ENCODE data around the gene GLUD2.
"Not testable (repeated sequence)": the region's sequence is repeated elsewhere in the genome, so short reads cannot be mapped to it uniquely, and the experiment has no call there.

GLUD2 gene

DNA sequence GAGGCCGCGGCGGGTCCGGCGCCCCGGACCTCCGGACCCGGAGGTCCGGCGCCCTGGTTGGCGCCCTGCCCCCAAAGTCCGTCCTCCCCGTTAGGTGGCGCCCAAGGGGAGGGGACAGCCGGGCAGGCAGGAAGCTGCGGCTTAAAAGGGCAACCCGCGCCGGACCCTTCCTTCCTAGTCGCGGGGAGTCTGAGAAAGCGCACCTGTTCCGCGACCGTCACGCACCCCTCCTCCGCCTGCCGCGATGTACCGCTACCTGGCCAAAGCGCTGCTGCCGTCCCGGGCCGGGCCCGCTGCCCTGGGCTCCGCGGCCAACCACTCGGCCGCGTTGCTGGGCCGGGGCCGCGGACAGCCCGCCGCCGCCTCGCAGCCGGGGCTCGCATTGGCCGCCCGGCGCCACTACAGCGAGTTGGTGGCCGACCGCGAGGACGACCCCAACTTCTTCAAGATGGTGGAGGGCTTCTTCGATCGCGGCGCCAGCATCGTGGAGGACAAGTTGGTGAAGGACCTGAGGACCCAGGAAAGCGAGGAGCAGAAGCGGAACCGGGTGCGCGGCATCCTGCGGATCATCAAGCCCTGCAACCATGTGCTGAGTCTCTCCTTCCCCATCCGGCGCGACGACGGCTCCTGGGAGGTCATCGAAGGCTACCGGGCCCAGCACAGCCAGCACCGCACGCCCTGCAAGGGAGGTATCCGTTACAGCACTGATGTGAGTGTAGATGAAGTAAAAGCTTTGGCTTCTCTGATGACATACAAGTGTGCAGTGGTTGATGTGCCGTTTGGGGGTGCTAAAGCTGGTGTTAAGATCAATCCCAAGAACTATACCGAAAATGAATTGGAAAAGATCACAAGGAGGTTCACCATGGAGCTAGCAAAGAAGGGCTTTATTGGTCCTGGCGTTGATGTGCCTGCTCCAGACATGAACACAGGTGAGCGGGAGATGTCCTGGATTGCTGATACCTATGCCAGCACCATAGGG lies at the start of gene GLUD2:
TSS of gene GLUD2 (plus strand) at position 170 of the 979 bp plus-strand sequence. CDS start at position 245, 75 bp downstream.
- TF ChIP-seq, protein P1, sequence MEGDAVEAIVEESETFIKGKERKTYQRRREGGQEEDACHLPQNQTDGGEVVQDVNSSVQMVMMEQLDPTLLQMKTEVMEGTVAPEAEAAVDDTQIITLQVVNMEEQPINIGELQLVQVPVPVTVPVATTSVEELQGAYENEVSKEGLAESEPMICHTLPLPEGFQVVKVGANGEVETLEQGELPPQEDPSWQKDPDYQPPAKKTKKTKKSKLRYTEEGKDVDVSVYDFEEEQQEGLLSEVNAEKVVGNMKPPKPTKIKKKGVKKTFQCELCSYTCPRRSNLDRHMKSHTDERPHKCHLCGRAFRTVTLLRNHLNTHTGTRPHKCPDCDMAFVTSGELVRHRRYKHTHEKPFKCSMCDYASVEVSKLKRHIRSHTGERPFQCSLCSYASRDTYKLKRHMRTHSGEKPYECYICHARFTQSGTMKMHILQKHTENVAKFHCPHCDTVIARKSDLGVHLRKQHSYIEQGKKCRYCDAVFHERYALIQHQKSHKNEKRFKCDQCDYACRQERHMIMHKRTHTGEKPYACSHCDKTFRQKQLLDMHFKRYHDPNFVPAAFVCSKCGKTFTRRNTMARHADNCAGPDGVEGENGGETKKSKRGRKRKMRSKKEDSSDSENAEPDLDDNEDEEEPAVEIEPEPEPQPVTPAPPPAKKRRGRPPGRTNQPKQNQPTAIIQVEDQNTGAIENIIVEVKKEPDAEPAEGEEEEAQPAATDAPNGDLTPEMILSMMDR (IDR thresholded peaks at IDR 0.05; ENCODE audit: low read depth, low read length), result peak; percentile 29
- peak within 1 kb of the TSS; percentile 27 for H3K4me3 ChIP-seq (ENCODE audit: low read depth, low read length)
- in situ Hi-C loops (cut with HindIII; ENCODE audit: low sequenced_read_pairs), result not testable (repeated sequence)
- DNase-seq (ENCODE audit: low read depth, low spot score), result peak; percentile 5

DNA sequence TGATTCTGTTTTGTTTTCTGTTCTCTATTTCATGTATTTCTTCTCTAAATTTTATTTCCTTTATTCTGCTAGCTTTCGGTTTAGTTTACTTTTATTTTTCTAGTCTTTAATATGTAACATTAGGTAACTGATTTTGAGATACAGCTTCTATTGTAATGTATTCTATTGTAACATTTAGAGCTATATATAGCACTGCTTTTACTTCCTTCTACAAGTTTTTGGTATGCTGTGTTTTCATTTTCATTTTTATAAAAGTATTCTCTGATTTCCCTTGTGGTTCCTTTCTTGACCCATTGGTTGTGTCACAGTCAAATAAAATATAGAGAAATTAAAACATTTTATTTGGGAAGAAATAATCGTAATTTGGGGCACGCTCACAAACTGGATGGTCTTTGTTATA lies 48.0 kb upstream of the GLUD2 start:
- TF ChIP-seq, protein P1 (IDR thresholded peaks at IDR 0.05; ENCODE audit: low read depth, low read length), result no peak
- no peak for DNase-seq (ENCODE audit: low read depth, low spot score)
- no peak overlapping the region for H3K4me3 ChIP-seq (ENCODE audit: low read depth, low read length)
- in situ Hi-C loops (cut with HindIII; ENCODE audit: low sequenced_read_pairs), result no loop called here

GRCh38 chrX:121000589-121000988 lies 46.8 kb upstream of the GLUD2 start:
- in situ Hi-C loops (cut with HindIII; ENCODE audit: low sequenced_read_pairs), result no loop called here
- H3K4me3 ChIP-seq (ENCODE audit: low read depth, low read length), result no peak overlapping the region
- TF ChIP-seq, protein P1 (IDR thresholded peaks at IDR 0.05; ENCODE audit: low read depth, low read length), result peak; percentile 17
- peak; percentile 4 for DNase-seq (ENCODE audit: low read depth, low spot score)

GRCh38 chrX:121008920-121009319 lies 38.5 kb upstream of the GLUD2 start:
- DNase-seq (ENCODE audit: low read depth, low spot score), result no peak
- TF ChIP-seq, protein P1 (IDR thresholded peaks at IDR 0.05; ENCODE audit: low read depth, low read length), result no peak
- in situ Hi-C loops (cut with HindIII; ENCODE audit: low sequenced_read_pairs), result no loop called here
- no peak overlapping the region for H3K4me3 ChIP-seq (ENCODE audit: low read depth, low read length)

GRCh38 chrX:121009764-121010163 lies 37.6 kb upstream of the GLUD2 start:
- TF ChIP-seq, protein P1 (IDR thresholded peaks at IDR 0.05; ENCODE audit: low read depth, low read length), result no peak
- no peak for DNase-seq (ENCODE audit: low read depth, low spot score)
- no peak overlapping the region for H3K4me3 ChIP-seq (ENCODE audit: low read depth, low read length)
- in situ Hi-C loops (cut with HindIII; ENCODE audit: low sequenced_read_pairs), result no loop called here

DNA sequence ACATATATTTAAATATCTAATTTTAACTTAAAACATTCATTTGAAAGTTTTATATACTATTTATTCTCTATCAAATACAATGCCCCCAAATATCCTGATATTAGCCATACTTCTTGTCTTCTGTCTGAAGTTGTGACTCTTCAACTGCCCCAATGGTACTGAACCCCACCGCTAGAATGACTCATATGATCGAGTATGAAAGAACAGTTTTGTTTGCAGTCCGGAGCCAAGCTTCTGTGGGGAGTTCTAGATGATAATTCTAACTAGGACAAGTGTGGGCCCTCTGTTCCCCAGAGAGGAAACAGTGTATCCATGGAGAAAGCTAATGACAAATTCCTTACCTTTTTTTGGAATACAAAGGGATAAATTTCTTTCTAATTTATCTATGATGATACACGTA lies 37.2 kb upstream of the GLUD2 start:
- in situ Hi-C loops (cut with HindIII; ENCODE audit: low sequenced_read_pairs), result no loop called here
- DNase-seq (ENCODE audit: low read depth, low spot score), result peak; percentile 0
- TF ChIP-seq, protein P1 (IDR thresholded peaks at IDR 0.05; ENCODE audit: low read depth, low read length), result no peak
- no peak overlapping the region for H3K4me3 ChIP-seq (ENCODE audit: low read depth, low read length)
